NCI-H2171 (cell line): ENCODE measurements around the gene ESD.

Experiments
- DNase-seq: peaks from one replicate; lab custom pipeline; 2025; lab: John Stamatoyannopoulos, UW

ESD gene

GRCh38 chr13:46745062-46745461, 51.9 kb downstream of the ESD start:
- no peak for DNase-seq

- no peak for DNase-seq
These were observed 53.8 kb downstream of the ESD start for GRCh38 chr13:46743191-46743590.

DNA sequence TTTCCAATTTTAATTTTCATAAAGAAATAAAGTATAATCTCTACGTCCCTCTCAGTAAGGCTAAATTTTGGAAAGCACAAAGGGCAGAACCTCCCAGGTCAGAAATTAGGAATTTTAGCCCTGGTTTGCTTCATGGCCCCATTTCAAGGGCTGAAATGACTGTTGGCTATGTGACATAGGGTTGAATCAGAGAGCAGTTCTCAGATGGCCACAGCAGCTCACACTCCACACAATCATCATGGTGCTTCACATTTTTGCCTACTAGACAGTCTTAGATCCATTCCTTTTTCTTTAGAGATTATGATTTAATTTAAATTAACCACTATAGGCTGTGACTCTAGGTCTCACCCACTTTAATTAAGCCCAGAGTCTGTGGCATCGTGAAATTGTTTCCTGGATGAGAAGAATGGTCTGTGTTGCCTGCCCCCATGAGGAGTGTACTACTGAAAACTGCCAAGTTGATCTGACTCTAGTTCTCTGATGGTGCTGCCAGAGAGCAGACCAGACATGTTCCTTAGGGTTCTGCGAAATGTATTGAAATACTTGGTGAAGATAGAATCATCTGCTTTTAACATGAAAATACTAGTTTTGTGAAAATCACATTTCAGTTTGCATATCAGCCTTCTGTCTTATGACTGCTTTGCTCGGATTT, 57.4 kb downstream of the ESD start:
- no peak for DNase-seq

DNA sequence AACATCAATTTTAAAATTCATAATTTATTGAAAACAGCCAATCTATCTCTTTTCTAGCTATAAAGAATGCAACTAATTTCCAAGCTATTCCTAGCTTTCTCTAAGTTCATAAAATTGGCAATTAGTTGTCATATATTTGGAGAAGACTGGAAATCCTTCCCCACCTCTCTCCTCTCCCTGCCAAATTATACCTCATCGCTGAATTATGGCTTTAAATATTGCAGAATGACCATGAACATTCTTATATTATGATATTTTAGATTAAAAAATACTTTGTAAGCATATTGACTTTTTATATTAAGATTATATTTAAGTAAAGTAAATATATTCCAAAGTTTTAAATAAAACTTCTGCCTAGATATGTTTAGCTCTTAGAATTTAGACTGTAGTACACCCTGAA, 58.2 kb downstream of the ESD start:
- no peak for DNase-seq

- no peak for DNase-seq
These were observed 58.9 kb downstream of the ESD start for GRCh38 chr13:46738055-46738454.

GRCh38 chr13:46736541-46737310, 60.2 kb downstream of the ESD start:
- no peak for DNase-seq

DNA sequence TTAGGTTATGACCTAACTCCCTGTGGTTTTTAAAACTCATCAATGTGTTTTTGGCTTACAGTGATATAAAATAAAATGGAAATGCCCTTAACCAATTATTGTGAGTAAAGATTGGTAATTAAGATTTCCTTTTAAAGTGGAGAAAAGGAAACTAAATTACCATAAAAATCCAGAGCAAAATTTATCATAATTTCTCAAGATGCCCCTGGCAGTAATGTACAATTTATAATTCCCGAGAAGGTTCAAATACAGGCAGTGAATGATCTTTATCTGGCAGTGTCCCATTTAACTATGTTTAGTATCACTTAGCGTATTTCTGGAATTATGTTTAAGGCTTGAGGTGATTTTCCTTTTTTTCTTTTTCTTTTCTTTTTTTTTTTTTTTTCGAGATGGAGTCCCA, 61.5 kb downstream of the ESD start:
- DNase-seq: no peak

DNA sequence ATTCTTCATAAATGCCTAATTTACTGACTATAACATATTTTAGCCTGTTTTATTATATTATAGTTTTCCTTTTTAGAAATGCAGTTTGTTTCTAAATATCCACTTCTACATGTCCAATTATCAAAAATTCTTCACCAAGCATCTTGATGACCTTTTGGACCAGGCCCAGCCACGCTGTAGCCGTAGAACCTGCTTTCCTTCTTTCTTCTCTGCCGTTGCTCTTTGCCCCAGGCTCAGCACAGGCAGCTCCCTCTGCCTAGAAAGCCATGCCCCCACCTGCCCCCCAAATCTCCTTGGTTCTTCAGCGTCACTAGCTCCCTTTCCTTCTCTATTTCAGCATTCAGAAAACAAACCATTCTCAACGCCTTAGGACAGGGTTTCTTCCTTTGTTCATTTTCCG, 65.4 kb downstream of the ESD start:
- DNase-seq: no peak

GRCh38 chr13:46728777-46729176, 68.2 kb downstream of the ESD start:
- DNase-seq: no peak

DNA sequence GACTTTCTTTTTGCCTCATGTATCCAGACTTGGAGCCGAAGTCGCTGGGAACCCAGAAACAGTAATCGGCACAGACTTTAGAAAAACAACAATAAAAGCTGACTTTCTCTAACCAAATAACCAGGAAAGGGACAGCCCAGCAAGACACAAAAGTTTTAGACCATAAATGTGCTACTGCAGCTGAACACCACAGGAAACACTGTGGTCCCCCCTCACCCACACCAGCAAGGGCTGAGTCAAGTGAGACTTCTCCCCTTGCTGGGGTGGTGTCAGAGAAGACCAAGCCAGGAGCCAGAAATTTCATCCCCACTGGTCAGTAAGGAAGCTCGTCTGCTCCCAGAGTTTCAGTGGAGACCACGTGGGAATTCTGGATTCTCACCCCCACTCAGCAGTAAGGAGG, 70.6 kb downstream of the ESD start:
- DNase-seq: no peak
